SU-DHL-6 (cell line): Measurements from ENCODE around the gene ARHGAP40.
A peak's percentile ranks its signal among the peaks of the same experiment; 100 is the strongest.

Experiments used
- H2AFZ ChIP-seq: fragments of 200-600 bp; sonication (generic); 2 replicates; pipeline ENCODE4 v1.6.1; 2014; ENCODE audit warnings: low read depth, mild to moderate bottlenecking, moderate library complexity, mixed read lengths, antibody characterized with exemption, low read length; ENCODE audit not compliant: severe bottlenecking
- H3F3A ChIP-seq: fragments of 200-600 bp; shearing (Covaris generic); 2 replicates; pipeline ENCODE4 v1.6.0; 2016; ENCODE audit warnings: antibody characterized with exemption, mild to moderate bottlenecking; ENCODE audit not compliant: insufficient read depth
- H3K27ac ChIP-seq: fragments of 200-600 bp; sonication (generic); 2 replicates; pipeline ENCODE4 v1.5.1; 2016; ENCODE audit warnings: low read depth, mild to moderate bottlenecking, low read length, moderate library complexity, mixed read lengths
- H3K27me3 ChIP-seq: fragments of 200-600 bp; sonication (generic), shearing (Covaris generic); 2 replicates; pipeline ENCODE4 v1.6.0; 2014; ENCODE audit warnings: mild to moderate bottlenecking, low read length
- H3K36me3 ChIP-seq: fragments of 200-600 bp; sonication (generic); 2 replicates; pipeline ENCODE4 v1.6.1; 2014; ENCODE audit warnings: mild to moderate bottlenecking, low read length, mixed read lengths
- H3K4me2 ChIP-seq: fragments of 300-600, 200-600 bp; shearing (Covaris generic), sonication (generic); 2 replicates; pipeline ENCODE4 v1.6.0; 2014; ENCODE audit warnings: low read length, low read depth, mild to moderate bottlenecking; ENCODE audit not compliant: poor library complexity, severe bottlenecking
- H3K4me3 ChIP-seq: fragments of 200-600 bp; sonication (generic); 2 replicates; pipeline ENCODE4 v1.5.1; 2014; ENCODE audit warnings: antibody characterized with exemption, low read length, mild to moderate bottlenecking, mixed read lengths; ENCODE audit not compliant: insufficient read depth, poor library complexity, severe bottlenecking
- H3K79me2 ChIP-seq: fragments of 200-600 bp; sonication (generic); 2 replicates; pipeline ENCODE4 v1.6.1; 2014; ENCODE audit warnings: mild to moderate bottlenecking, low read length, moderate library complexity; ENCODE audit not compliant: insufficient read depth
- H3K9ac ChIP-seq: fragments of 200-600 bp; sonication (generic); 2 replicates; pipeline ENCODE4 v1.7.0; 2014; ENCODE audit warnings: mild to moderate bottlenecking, low read length
- H3K9me2 ChIP-seq: fragments of 200-600 bp; sonication (generic); replicated peaks from 2 replicates; pipeline ENCODE4 v1.6.1; 2014; ENCODE audit warnings: low read length; ENCODE audit not compliant: insufficient read depth
- H3K9me3 ChIP-seq: fragments of 200-600 bp; sonication (generic); 2 replicates; pipeline ENCODE4 v1.6.1; 2014; ENCODE audit warnings: low read length, mixed read lengths; ENCODE audit not compliant: insufficient read depth
- H4K20me1 ChIP-seq: fragments of 200-600 bp; sonication (generic); 2 replicates; pipeline ENCODE4 v1.6.1; 2014; ENCODE audit warnings: low read depth, mild to moderate bottlenecking, antibody characterized with exemption, low read length, moderate library complexity, mixed read lengths
- EZH2phosphoT487 ChIP-seq: fragments of 200-600 bp; sonication (generic), shearing (Covaris generic); conservative IDR thresholded peaks from 2 replicates; pipeline ENCODE4 v1.6.1; 2018; ENCODE audit warnings: mild to moderate bottlenecking, antibody characterized with exemption, low read length, moderate library complexity, mixed read lengths
- TF ChIP-seq, protein P1 (sequence below): fragments of 200-600 bp; sonication (generic); IDR thresholded peaks from one replicate; pipeline ENCODE4 v1.5.1; 2017; ENCODE audit warnings: antibody characterized with exemption, mild to moderate bottlenecking, low read length, moderate library complexity; ENCODE audit not compliant: insufficient read depth, poor library complexity, severe bottlenecking

Gene ARHGAP40

DNA sequence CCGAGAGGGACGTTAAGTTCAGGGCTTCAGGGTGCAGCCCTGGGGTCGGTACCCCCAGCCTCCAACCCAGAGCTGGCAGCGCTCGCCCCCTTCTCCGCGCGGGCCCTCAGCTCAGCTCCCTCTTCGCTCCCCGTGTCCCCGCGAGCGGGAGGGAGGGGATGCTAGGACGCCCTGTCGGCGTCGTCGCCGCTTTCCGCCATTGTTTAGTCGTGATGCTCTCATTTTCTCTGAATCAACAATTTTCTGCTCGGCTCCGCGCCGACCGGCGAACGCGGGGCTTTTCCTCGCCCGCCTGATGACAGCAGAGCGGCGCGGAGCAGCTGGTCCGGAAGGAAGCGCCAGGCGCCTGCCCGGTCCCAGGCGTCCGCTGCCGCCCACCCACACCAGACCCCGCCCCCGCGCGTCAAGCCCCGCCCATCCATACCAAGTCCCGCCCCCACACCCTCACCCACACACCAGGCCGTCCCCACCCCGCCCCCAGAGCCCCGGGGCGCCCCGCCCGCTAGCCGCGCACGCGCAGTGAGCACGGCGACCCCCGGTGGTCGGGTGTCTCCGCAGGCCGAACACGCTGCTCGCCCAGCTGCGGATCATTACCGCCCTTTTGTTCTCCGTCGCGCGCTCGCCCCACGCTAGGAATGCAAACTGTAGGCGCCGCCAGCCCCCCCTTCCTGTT, 72.6 kb downstream of the ARHGAP40 start:
- Histone ChIP-seq H3K79me2 (no peaks in the 10 kb centered on the region), H2AFZ (no peak overlapping the region), H3K27ac (no peak overlapping the region), H3K9me2 (no peaks in the 10 kb centered on the region), H3K27me3 (no peaks in the 10 kb centered on the region), H3K36me3 (no peaks in the 10 kb centered on the region), H4K20me1 (no peaks in the 10 kb centered on the region), H3F3A (no peaks in the 10 kb centered on the region), H3K9ac (no peak overlapping the region; the same call in 1 of the 2 replicates), H3K9me3 (no peaks in the 10 kb centered on the region), H3K4me3 (peak overlapping the region; percentile 34), H3K4me2 (peak overlapping the region; percentile 48)
- TF ChIP-seq, protein P1, sequence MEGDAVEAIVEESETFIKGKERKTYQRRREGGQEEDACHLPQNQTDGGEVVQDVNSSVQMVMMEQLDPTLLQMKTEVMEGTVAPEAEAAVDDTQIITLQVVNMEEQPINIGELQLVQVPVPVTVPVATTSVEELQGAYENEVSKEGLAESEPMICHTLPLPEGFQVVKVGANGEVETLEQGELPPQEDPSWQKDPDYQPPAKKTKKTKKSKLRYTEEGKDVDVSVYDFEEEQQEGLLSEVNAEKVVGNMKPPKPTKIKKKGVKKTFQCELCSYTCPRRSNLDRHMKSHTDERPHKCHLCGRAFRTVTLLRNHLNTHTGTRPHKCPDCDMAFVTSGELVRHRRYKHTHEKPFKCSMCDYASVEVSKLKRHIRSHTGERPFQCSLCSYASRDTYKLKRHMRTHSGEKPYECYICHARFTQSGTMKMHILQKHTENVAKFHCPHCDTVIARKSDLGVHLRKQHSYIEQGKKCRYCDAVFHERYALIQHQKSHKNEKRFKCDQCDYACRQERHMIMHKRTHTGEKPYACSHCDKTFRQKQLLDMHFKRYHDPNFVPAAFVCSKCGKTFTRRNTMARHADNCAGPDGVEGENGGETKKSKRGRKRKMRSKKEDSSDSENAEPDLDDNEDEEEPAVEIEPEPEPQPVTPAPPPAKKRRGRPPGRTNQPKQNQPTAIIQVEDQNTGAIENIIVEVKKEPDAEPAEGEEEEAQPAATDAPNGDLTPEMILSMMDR, result no peak
- no peak for TF ChIP-seq EZH2phosphoT487

DNA sequence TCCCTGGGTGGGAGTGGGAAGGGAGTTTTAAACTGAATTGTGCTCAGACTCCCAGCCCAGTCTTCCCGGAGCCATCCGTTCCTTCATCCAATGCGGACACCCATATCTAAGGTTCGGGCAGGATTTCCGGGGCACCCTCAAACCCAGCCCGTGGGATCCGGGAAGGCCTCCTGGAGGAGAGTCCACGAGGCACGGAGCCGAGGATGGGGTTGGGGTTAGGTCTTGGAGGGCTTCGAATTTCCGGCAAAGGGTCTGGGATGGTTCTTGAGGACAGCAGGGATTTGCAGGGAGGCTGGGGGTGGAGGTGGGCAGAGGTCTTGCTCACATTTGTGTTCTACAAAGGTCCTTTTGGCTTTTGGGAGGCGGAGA, 73.1 kb downstream of the ARHGAP40 start:
- no peaks in the 10 kb centered on the region for H3F3A ChIP-seq
- H2AFZ ChIP-seq, result no peak overlapping the region
- H3K27ac ChIP-seq, result no peak overlapping the region
- H3K27me3 ChIP-seq, result no peaks in the 10 kb centered on the region
- no peaks in the 10 kb centered on the region for H3K9me3 ChIP-seq
- no peak overlapping the region for H3K9ac ChIP-seq
- H3K79me2 ChIP-seq, result no peaks in the 10 kb centered on the region
- no peaks in the 10 kb centered on the region for H3K36me3 ChIP-seq
- no peak overlapping the region for H3K4me2 ChIP-seq
- no peaks in the 10 kb centered on the region for H4K20me1 ChIP-seq
- TF ChIP-seq EZH2phosphoT487, result no peak
- TF ChIP-seq, protein P1, result no peak
- H3K9me2 ChIP-seq, result no peaks in the 10 kb centered on the region
- no peak overlapping the region for H3K4me3 ChIP-seq

DNA sequence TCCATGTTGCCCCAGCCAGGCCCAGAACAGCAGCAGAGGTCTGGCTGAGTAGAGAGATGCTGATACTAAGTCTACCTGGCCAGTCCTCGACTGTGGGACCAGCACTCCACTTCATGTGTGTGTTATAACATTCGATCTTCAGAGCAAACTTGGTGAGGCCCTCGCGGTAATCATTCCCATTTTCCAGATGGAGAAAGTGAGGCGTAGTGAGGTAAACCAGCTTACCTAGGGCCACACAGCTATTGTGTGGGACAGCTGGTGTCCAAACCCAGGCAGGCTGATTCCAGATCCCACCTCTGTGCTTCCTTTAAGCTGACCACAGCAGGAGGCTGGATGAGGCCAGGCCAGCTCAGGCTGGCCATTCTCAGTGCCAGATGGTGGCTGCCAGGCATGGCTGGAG, 75.0 kb downstream of the ARHGAP40 start:
- H3F3A ChIP-seq, result no peaks in the 10 kb centered on the region
- H3K9me3 ChIP-seq, result no peaks in the 10 kb centered on the region
- no peaks in the 10 kb centered on the region for H3K79me2 ChIP-seq
- H4K20me1 ChIP-seq, result no peaks in the 10 kb centered on the region
- H3K9me2 ChIP-seq, result no peaks in the 10 kb centered on the region
- no peaks in the 10 kb centered on the region for H3K27me3 ChIP-seq
- H3K36me3 ChIP-seq, result no peaks in the 10 kb centered on the region
- H2AFZ ChIP-seq, result no peak overlapping the region
- no peak overlapping the region for H3K9ac ChIP-seq
- H3K4me3 ChIP-seq, result no peak overlapping the region
- TF ChIP-seq, protein P1, result no peak
- no peak for TF ChIP-seq EZH2phosphoT487
- H3K27ac ChIP-seq, result no peak overlapping the region
- no peak overlapping the region for H3K4me2 ChIP-seq
